GM12878 (cell line): ENCODE data around the gene ACBD5. TPM values are rescaled to one million over a fixed set of nuclear protein-coding genes. Genes with fewer than 3 reads are reported as not detected.

ENCODE experiments used
- BCL11A ChIP-seq: IDR thresholded peaks from 2 replicates; pipeline ENCODE4 v1.6.1; 2011; ENCODE audit warnings: low read depth, low read length
- BHLHE40 ChIP-seq, 2 experiments: fragments of 450-650 bp in 1 of 2; IDR thresholded peaks; 2 replicates each; pipeline ENCODE4 v1.6.1; 2011 to 2017; ENCODE audit warnings: low read depth in 2 of 2, borderline replicate concordance in 1 of 2, improper control_type of control experiment in 1 of 2, low read length in 1 of 2, mild to moderate bottlenecking in 1 of 2
- CBX5 ChIP-seq: sonication (generic); IDR thresholded peaks from 2 replicates; pipeline ENCODE4 v1.6.1; 2016; ENCODE audit warnings: low read depth, moderate library complexity, mild to moderate bottlenecking, inconsistent platforms
- HCFC1 ChIP-seq: fragments of 150-350 bp; IDR thresholded peaks from 2 replicates; pipeline ENCODE4 v1.6.1; 2014; ENCODE audit warnings: low read length
- HDGF ChIP-seq: fragments of 450-650 bp; IDR thresholded peaks from 2 replicates; pipeline ENCODE4 v1.6.1; 2016; ENCODE audit warnings: antibody characterized with exemption
- IKZF2 ChIP-seq, 2 experiments: fragments of 450-650 bp; IDR thresholded peaks; 2 replicates each; pipeline ENCODE4 v1.6.1; 2017; ENCODE audit warnings: mild to moderate bottlenecking in 2 of 2, moderate library complexity in 2 of 2
- MAX ChIP-seq: IDR thresholded peaks from 2 replicates; pipeline ENCODE4 v1.6.1; 2012; ENCODE audit warnings: low read depth, low read length, improper control_type of control experiment
- MEF2A ChIP-seq: IDR thresholded peaks from 2 replicates; pipeline ENCODE4 v1.6.1; 2011; ENCODE audit warnings: low read depth, mild to moderate bottlenecking, low read length, moderate library complexity; ENCODE audit not compliant: insufficient read depth
- MYC ChIP-seq: IDR thresholded peaks from 2 replicates; pipeline ENCODE4 v1.6.1; 2011; ENCODE audit warnings: mild to moderate bottlenecking, low read length, moderate library complexity, inconsistent platforms; ENCODE audit not compliant: insufficient read depth, insufficient replicate concordance, insufficient read length, severe bottlenecking
- NKRF ChIP-seq: fragments of 450-650 bp; conservative IDR thresholded peaks from 2 replicates; pipeline ENCODE4 v1.6.1; 2017; ENCODE audit warnings: mild to moderate bottlenecking, moderate library complexity
- STAT3 ChIP-seq: IDR thresholded peaks from 2 replicates; pipeline ENCODE4 v1.6.1; 2011; ENCODE audit warnings: low read depth, low read length, improper control_type of control experiment
- TCF3 ChIP-seq: IDR thresholded peaks from 2 replicates; pipeline ENCODE4 v1.6.1; 2012; ENCODE audit warnings: low read depth, mild to moderate bottlenecking, low read length, borderline replicate concordance; ENCODE audit not compliant: insufficient read depth
- ZNF207 ChIP-seq: fragments of 450-650 bp; IDR thresholded peaks from 2 replicates; pipeline ENCODE4 v1.6.1; 2014; ENCODE audit warnings: antibody characterized with exemption, mild to moderate bottlenecking, borderline replicate concordance
- ZNF24 ChIP-seq: fragments of 450-650 bp; IDR thresholded peaks from 2 replicates; pipeline ENCODE4 v1.6.1; 2017; ENCODE audit warnings: antibody characterized with exemption, mild to moderate bottlenecking
- polyA plus RNA-seq, 11 experiments: library from polyadenylated mRNA; depleted of rRNA in 4 of 11; unstranded in 6 of 11; stranded (reverse) in 5 of 11; fragments of >200 nt; fragmentation: Nextera tagmentation in 4 of 11; fragmentation: Illumina TruSeq in 1 of 11; extraction: Ambion mirVana in 4 of 11; extraction: Trizol in 1 of 11; gene quantifications; 1 replicate in 1 of 11; 2 replicates in 10 of 11; pipeline versions ENCODE4 v1.2.1 to v1.2.3, GENCODE V29; 2011 to 2016; ENCODE audit warnings: inconsistent platforms in 2 of 11, missing spikeins in 2 of 11, low read depth in 1 of 11
- total RNA-seq, 4 experiments: library from RNA; depleted of rRNA in 3 of 4; stranded (reverse); fragments of >200 nt in 3 of 4; fragmentation: Illumina TruSeq in 1 of 4; extraction: Trizol in 1 of 4; gene quantifications; 2 replicates each; pipeline versions ENCODE4 v1.2.1 to v1.2.3, GENCODE V29; 2013 to 2021
- TF ChIP-seq, protein P1 (sequence below): IDR thresholded peaks from 2 replicates; pipeline ENCODE4 v1.6.1; 2011; ENCODE audit warnings: low read depth, low read length, improper control_type of control experiment, borderline replicate concordance

The ACBD5 gene
- total and polyA plus RNA-seq, 10 of the 15 experiments (the other 5 are each of a cell fraction or from before 2014, with no cell fraction given), result 2.4 to 22.3 (median 12.4) TPM

- TF ChIP-seq HDGF (peak; percentile 66), TCF3 (peak; percentile 50; the same call in 1 of the 2 replicates), CBX5 (no peak; the same call in 1 of the 2 replicates), MAX (peak; percentile 55), HCFC1 (0 out of 2 replicates have a peak, but pooled peaks have one; percentile 40), NKRF (no peak; the same call in 1 of the 2 replicates), BCL11A (0 out of 2 replicates have a peak, but pooled peaks have one; percentile 12), MEF2A (0 out of 2 replicates have a peak, but pooled peaks have one; percentile 18), ZNF207 (peak; percentile 16; the same call in 1 of the 2 replicates), MYC (peak; percentile 87), STAT3 (no peak; the same call in 1 of the 2 replicates), BHLHE40 (IDR thresholded peaks at IDR 0.05; ENCODE audit: borderline replicate concordance in 1 of 2, low read depth in 2 of 2, low read length in 1 of 2) (peak; percentile 86 to 91), ZNF24 (0 out of 2 replicates have a peak, but pooled peaks have one; percentile 9), IKZF2 (IDR thresholded peaks at IDR 0.05) (peak; percentile 62 to 64)
- TF ChIP-seq, protein P1, sequence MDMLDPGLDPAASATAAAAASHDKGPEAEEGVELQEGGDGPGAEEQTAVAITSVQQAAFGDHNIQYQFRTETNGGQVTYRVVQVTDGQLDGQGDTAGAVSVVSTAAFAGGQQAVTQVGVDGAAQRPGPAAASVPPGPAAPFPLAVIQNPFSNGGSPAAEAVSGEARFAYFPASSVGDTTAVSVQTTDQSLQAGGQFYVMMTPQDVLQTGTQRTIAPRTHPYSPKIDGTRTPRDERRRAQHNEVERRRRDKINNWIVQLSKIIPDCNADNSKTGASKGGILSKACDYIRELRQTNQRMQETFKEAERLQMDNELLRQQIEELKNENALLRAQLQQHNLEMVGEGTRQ, result no peak
Observed at GRCh38 chr10:27242951-27243551, 2.5 kb upstream of the ACBD5 start (continued).
